GM19372 (cell line): ENCODE results near the gene ZNF724.
"Not testable (repeated sequence)": the region's sequence is repeated elsewhere in the genome, so short reads cannot be mapped to it uniquely, and the experiment has no call there.

ENCODE experiments used
- ATAC-seq: cut with Tn5 transposase; IDR thresholded peaks from one replicate; pipeline ENCODE4 v1.9.1; 2021; ENCODE audit warnings: mild to moderate bottlenecking, low read depth, moderate library complexity; ENCODE audit not compliant: unreplicated experiment

Gene ZNF724

DNA sequence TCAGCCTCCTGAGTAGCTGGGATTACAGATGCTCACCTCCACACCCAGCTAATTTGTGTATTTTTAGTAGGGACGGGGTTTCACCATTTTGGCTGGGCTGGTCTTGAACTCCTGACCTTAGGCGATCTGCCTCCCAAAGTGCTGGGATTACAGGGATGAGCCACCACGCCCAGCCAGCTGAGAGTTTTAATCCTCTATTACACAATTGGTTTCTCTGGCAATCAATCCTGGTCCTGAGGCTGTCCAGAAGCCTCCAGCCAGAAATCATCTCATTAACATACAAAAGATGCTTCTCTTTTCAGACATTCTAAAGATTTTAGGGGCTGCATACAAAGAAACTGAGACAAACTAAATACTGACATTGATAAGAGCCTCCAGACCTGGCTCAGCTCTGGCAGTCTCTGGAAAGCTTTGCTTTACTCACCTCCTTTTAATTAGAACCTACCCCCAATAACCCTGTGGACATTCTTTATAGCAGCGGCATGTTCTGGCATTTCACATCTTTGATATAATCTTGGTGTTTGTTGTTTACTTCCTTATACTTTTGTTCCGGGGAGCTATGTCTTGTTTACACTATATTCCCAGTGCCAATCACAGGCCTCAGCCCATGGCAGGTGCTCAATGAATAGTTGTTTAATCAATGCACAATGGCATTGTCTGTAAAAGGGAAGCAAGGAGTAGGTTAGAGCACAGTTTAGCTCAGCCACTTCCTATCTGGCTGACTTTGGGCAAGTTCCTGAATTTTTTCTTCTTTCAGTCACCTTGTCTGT lies 4.1 kb upstream of the ZNF724 start:
- ATAC-seq = no peak

DNA sequence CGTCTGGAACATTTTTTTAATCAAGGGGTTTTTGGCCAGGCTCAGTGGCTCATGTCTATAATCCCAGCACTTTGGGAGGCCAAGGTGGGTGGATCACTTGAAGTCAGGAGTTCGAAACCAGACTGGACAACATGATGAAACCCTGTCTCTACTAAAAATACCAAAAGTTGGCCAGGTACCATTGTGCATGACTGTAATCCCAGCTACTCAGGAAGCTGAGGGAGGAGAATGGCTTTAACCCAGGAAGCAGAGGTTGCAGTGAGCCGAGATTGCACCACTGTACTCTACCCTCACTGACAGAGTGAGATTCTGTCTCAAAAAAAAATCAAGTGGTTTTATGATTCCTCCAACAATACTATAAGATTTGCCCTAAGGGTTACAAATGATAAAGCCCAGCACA lies 3.1 kb upstream of the ZNF724 start:
- not testable (repeated sequence) for ATAC-seq

DNA sequence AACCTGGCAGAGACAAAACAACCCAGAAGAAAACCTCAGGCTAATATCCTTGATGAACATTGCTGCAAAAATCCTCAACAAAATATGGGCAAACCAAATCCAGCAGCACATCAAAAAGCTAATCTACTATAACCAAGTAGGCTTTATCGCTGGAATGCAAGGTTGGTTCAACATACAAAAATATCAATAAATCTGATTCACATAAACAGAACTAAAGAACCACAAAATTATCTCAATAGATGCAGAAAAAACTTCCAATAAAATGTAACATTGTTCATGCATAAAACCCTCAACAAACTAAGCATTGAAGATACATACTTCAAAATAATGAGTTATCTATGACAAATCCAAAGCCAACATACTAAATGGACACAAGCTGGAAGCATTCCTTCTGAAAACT lies 8.8 kb downstream of the ZNF724 start:
- ATAC-seq = no peak

DNA sequence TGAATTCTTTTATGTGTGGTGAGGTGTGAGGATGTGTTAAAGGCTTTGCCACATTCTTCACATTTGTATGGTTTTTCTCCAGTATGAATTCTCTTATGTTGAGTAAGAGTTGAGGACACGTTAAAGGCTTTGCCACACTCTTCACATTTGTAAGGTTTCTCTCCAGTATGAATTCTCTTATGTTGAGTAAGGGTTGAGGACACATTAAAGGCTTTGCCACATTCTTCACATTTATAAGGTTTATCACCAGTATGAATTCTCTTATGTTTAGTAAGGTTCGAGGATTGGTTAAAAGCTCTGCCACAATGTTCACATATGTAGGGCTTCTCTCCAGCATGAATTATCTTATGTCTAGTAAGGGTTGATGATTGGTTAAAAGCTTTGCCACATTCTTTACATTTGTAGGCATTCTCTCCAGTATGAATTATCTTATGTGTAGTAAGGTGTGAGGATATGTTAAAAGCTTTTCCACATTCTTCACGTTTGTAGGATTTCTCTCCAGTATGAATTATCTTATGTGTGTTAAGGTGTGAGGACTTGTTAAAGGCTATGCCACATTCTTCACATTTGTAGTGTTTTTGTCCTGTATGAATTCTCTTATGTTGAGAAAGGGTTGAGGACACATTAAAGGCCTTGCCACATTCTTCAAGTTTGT lies 27.1 kb downstream of the ZNF724 start:
- ATAC-seq = no peak

DNA sequence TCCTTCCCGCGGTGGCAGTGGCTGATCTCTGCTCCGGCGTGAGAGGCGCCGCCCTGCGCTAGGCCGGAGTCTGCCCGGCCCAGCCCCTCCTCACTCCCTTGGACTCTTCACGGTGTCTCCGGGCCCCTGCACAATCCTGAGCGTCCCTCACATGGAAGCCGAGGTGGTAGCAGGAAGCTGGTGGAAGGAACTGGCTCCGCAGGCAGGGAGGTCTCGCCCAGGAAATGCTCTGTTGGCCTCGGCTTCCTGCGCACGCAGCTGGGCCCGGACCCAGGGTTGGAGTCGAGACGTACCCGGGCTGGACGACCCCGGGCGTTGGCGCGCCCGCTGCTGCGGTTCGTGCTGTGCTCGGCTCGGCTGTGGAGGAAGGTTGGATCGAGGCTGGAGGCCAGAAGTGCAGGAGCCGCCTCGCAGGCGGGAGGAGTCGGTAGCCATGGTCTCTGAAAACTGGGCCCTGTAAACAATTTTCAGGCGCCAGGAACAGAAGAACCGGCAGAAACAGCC lies 46.3 kb downstream of the ZNF724 start:
- no peak for ATAC-seq

DNA sequence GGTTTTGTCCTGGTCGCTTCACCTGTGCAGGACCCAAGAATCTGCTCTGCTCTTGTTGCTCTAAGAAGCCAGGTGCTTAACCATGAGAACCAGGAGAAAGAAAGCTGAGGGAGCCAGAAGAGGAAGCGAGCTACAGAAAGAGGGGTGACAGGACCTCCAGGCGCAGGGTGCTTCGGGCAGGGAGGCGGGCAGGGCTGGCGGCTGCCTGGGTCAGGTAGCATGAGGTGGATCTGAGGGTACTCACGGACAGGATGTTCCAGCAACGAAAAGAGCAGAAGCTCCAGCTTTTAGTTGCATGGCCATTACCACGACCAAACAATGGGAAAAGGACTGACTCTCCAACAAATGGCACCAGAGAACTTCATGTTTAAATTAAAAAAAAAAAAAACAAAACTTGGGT lies 59.9 kb downstream of the ZNF724 start:
- no peak for ATAC-seq

DNA sequence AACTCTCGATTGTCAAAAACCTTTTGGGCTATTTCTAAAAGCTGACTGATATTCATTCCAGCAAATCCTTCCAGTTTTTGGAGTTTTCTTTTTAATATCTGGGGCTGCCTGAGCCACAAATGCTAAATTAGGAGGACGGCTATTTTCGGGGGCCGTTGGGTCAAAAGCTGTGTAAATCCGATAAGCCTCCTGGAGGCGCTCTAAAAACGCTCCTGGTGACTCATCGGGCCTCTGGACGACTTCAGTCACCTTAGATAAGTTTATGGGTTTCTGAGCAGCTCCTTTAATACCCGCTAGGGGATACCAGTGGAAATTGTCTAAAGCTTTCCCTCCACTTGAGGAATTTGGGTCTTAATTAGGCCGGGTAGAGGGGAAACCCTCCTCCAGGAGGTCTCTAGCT lies 66.9 kb downstream of the ZNF724 start:
- no peak for ATAC-seq
